ENCODE measurements around the gene PDSS2.
A peak's percentile ranks its signal among the peaks of the same experiment; 100 is the strongest.
"Not testable (repeated sequence)": the region's sequence is repeated elsewhere in the genome, so short reads cannot be mapped to it uniquely, and the experiment has no call there.

Gene PDSS2

GRCh38 chr6:107161521-107161920, 297.8 kb downstream of the PDSS2 start:
- DNase-seq (ENCODE audit: low read depth) = no peak

DNA sequence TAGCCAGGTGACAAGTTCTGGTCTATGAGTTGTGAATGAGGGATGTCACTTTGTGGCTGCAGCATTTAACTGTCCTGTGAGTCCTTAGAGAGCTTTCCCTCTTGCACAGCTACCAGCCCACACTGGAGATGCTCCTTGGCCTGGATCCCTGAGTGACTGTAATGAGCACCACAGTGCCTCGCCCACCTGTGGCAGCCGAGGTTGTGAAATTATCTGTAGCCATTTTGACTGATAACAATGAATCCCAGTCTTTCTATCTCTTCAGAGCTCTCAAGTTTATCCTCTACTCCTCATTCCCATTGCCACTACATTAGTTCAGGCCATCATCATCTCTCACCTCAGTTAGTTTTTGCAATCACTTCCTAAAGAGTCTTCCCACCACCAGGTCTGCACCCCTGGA, 302.7 kb downstream of the PDSS2 start:
- no peak for DNase-seq (ENCODE audit: low read depth)

DNA sequence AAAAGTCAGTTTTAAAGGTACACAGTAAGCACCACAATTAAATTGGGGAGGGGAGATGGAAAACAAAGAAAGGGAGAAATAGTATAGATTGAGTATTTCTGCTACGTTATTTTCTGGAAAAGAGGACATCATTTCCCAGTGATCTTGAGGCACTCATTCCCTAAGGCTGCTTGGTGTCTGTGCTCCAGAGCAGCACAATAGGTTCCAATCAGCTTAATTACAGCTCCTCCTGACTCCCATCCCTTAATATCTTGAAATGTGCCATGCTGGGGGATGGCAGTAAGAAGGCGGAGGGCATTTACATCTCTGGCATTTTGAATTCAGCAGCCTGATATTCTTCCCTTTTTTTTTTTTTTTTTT, 304.6 kb downstream of the PDSS2 start:
- DNase-seq (ENCODE audit: low read depth) = no peak

GRCh38 chr6:107154131-107154800, 305.1 kb downstream of the PDSS2 start:
- DNase-seq (ENCODE audit: low read depth) = no peak

- no peak for DNase-seq (ENCODE audit: low read depth)
Measured at GRCh38 chr6:107152638-107153430, 306.5 kb downstream of the PDSS2 start.

- no peak for DNase-seq (ENCODE audit: low read depth)
Measured at GRCh38 chr6:107144666-107145065, 314.7 kb downstream of the PDSS2 start.

DNA sequence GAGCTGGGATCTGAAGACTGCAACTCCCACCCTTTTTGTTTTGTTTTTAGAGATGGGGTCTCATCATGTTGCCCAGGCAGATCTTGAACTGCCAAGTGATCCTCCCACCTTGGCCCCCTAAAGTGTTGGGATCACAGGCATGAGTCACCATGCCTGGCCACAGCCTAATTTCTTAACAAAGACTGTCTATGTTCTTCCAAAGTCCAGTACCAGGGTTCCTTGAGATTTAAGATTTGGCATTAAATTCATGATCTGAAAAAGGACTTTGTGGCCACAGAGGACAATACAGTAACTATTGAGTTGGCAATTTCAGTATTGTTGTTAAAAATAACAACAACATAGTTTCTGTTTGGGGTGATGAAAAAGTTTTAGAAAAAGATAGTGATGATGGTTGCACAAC, 315.4 kb downstream of the PDSS2 start:
- no peak for DNase-seq (ENCODE audit: low read depth)

- no peak for DNase-seq (ENCODE audit: low read depth)
Measured at GRCh38 chr6:107140581-107140980, 318.8 kb downstream of the PDSS2 start.

- not testable (repeated sequence) for DNase-seq (ENCODE audit: low read depth)
Measured at GRCh38 chr6:107136324-107136723, 323.0 kb downstream of the PDSS2 start.

DNA sequence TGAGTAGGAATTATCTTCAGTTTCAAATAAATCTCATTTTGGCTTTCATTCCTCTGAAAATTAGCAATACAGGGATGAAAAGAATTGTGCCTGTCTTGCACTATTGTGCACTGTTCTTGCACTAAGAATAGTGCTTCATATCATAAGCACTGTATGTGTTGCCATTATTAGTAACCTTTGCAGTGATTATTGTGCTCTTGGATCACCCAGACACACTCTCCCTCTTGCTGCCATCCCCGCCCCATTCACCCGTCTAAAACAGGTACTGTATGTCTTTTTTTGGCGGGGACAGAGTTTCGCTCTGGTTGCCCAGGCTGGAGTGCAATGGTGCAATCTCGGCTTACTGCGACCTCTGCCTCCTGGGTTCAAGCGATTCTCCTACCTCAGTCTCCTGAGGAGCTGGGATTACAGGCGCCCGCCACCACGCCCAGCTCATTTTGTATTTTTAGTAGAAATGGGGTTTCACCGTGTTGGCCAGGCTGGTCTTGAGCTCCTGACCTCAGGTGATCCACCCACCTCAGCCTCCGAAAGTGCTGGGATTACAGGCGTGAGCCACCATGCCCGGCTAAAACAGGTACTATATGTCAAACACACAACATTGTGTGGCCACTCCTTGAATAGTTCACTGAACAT, 324.2 kb downstream of the PDSS2 start:
- not testable (repeated sequence) for DNase-seq (ENCODE audit: low read depth)

GRCh38 chr6:107132330-107132954, 326.9 kb downstream of the PDSS2 start:
- DNase-seq (ENCODE audit: low read depth) = peak; percentile 54

DNA sequence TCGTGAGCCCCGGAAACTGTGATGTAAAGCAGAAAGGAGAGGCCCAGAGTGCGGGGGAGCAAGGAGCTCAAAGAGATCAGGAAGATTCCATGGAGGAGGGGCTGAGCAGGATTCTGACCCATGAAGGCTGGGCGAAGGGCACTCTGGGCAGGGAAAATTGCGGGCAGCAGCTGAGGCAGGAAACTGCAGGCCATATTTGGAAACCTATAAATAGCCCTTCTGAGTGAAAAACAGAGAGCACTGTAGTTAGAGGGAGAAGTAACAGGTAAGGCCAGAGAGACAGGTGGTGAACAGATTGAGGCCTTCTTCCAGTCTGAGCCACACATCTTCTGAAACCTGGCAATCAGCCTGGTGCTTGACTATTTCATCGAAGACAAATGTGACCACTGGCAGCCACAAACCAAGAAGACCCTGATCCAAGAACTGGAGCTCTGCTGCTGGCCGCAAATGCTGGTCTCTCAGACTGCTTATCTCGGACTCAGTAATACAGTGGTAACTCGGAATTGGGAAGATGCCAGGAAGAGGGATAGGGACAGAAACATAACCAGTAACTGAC, 329.9 kb downstream of the PDSS2 start:
- DNase-seq (ENCODE audit: low read depth) = no peak

GRCh38 chr6:107128577-107128976, 330.8 kb downstream of the PDSS2 start:
- DNase-seq (ENCODE audit: low read depth) = no peak

GRCh38 chr6:107128175-107128574, 331.2 kb downstream of the PDSS2 start:
- peak; percentile 19 for DNase-seq (ENCODE audit: low read depth)

DNA sequence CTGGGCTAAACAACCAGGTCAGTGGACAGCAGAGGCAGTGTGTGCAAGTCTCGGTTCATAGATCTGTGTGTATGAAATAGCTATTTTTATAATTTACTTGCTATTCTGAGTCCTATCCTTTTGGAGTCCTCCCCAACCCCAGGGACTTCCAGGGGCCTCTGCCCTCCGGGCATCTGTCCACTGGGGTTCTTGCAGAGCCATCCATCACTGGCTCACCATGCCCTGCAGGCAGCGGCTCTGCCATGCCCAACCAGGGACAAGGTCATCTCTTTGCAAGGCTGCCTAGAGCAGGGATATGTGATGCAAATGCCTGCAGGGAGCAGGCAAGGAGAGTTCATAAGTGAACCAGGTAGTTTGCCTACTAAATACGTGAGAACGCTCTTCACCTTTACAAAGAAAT, 333.6 kb downstream of the PDSS2 start:
- DNase-seq (ENCODE audit: low read depth) = no peak

DNA sequence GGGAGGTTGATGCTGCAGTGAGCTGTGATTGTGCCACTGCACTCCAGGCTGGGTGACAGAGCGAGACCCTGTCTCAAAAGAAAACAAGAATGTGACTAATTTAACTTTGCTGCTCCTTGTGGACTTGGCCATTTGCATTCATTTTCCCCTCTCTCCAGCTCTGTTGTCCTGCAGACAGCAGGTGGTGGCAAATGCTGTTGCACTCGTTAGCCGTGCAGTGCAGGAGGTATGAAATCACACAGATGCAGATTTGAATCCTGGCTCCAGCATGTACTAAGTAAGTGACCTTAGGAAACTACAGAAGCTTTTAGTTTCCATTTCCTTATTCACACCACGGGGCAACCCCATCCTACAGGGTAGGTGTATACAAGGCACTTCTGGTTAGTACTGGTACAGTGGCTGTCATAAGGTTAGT, 334.4 kb downstream of the PDSS2 start:
- DNase-seq (ENCODE audit: low read depth) = no peak

GRCh38 chr6:107123501-107123900, 335.9 kb downstream of the PDSS2 start:
- DNase-seq (ENCODE audit: low read depth) = no peak

DNA sequence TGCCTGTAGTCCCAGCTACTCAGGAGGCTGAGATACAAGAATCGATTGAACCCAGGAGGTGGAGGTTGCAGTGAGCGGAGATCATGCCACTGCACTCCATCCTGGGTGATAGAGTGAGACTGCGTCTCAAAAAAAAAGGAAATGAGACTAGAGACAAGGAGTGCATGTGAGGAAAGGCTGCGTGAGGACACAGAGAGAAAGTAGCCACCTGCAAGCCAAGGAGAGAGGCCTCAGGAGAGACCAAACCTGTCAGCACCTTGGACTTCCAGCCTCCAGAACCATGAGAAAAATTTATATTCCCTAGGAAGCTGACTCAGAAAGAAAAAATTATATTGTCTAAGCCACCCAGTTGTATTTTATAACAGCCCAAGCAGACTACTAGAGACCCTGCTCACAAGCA, 336.6 kb downstream of the PDSS2 start:
- DNase-seq (ENCODE audit: low read depth) = no peak

DNA sequence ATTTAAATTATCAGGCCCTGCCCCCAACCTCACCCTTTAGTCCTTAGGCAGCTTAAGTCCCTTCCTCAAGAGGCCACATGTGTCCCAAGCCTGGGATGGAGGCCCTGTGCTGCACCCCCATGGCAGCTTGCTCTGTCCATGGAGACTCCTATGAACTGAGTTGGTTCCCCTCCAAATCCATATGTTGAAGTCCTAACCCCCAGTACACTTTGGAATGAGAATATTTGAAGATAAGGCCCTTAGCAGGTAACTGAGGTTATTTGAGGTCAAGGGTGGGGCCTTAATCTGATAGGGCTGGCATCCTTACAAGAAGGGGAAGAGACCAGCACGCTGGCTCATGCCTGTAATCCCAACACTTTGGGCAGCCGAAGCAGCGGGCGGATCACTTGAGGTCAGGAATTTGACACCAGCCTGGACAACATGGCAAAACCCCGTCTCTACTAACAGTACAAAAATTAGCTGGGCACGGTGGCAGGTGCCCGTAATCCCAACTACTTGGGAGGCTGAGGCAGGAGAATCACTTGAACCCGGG, 337.3 kb downstream of the PDSS2 start:
- no peak for DNase-seq (ENCODE audit: low read depth)

DNA sequence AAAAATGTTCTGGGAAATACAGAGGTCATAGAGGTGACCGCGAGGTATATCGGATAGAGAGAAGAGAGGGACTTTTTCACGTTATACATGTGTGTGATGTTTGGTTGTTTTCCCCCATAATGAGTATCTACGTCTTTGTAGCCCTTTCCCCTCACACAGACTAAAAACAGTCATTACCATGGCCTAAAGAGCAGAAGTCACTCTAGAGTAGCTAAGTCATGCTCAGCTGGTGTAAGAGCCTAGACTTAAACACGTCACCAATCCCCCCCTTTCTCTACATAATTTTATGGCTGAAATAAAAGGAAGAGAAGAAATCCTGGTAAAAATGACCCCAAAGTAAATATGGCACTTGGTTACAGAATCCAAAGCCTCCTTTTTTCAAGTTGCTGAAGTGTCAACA, 338.1 kb downstream of the PDSS2 start:
- DNase-seq (ENCODE audit: low read depth) = no peak

GRCh38 chr6:107120404-107120803, 339.0 kb downstream of the PDSS2 start:
- no peak for DNase-seq (ENCODE audit: low read depth)

DNA sequence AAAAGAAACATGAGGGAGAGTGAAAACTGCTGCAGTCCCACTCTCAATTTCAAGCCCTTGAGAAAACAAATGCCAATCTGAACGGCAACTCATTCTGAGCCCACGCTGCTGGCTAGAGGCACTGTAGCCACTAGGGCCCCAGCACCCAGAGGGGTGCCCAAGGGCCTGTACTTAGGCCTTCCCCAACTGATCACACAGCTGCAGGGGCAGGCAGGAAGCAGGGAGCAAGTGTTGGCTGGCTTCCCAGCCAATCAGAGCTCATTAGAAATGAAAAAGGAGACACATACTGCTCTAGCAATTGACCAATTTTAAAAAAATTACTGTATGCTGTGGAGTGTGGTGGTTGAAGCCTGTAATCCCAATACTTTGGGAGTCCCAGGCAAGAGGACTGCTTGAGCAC, 340.4 kb downstream of the PDSS2 start:
- DNase-seq (ENCODE audit: low read depth) = no peak
